NCI-H1048 (cell line): Measurements from ENCODE around the gene GARIN5A.

Experiments used
- DNase-seq: peaks from one replicate; lab custom pipeline; 2025; lab: John Stamatoyannopoulos, UW

Gene GARIN5A

GRCh38 chr19:50417111-50418081, 59.3 kb downstream of the GARIN5A start:
- DNase-seq, result no peak
